ENCODE data around the gene MYO19.
"Not testable (repeated sequence)": the region's sequence is repeated elsewhere in the genome, so short reads cannot be mapped to it uniquely, and the experiment has no call there.

The MYO19 gene

DNA sequence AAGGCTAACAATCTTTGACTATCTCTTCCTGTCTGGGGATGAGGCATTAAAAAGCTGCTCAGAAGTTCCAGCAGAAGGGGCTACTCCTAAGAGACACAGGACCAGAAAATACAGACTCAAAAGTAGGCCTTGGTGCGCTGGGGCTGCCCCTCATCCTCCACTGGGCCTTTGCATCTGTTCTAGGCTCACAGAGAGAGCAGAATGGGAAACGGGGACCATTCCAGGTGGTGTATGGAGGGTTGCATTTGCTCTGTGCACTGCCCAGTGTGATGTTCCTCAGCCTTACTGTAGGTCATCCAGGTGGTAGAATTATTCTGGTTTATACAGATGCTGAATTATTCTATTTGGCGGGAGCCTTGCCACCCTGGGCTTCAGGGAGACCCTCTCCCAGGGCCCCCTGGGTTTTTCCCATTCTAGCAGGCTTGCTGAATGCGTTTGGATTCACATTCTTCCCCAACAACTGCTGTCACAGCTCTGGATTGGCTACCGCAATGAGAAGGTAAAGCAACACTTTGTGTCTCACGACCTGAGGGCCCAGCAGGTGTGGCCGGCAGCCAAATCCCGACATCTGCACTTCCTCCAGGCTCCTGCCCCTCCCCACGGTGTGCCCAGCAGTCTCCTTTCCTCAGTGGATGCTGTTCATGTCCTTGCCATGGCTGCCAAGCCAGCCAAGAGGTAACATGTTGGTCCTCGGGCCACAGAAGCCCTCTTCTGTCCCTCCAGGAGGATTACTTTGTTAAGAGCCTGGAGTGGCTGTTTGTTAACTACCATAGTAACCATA, 73.1 kb downstream of the MYO19 start:
- no peak for DNase-seq

DNA sequence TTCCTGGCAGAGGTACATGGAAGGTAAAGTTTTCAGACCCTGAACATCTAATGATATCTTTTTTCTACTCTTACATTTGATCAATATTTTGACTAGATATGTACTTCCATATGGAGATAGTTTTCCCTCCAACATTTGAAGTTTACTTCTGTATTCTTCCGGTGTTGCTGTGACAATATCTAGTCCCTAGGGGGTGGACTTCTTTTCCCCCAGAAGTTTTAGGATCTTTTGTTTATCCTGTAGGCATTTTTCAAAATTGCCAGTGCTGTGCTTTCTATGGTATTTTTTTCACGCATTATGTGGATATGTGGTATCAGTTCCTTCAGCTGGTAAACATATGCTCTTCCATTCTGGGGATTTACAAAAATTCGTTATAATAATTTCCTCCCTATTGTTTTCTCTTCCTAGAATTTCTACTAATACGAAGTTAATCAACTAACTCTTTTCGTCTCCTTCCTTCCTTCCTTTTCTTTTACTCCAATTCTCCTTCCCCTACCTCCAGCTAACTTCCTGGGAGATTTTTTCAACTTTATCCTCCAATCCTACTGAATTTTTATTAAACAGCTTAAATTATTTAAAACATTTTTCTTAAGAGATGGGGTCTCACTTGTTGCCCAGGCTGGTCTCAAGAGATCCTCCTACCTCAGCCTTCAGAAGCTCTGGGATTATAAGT, 74.3 kb downstream of the MYO19 start:
- DNase-seq = no peak

DNA sequence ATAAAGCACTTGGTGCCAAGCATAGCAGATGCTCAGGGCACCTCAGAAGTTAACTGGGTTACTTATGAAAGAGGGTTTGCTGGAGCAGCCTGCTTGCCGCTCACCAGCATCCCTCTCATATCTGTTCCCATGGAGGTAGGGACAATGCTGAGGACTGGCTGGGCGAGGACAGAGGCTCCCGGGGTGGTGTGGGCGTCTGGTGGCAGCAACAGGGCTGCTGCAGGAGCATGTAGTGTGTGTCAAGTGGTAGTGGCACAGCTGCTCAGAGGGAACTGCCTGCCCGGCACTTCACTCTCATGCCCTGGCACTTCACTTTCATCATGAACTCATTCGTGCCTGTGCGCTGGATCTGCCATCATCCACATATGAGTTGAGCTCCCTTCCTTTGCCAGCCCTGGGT, 75.1 kb downstream of the MYO19 start:
- DNase-seq = no peak

DNA sequence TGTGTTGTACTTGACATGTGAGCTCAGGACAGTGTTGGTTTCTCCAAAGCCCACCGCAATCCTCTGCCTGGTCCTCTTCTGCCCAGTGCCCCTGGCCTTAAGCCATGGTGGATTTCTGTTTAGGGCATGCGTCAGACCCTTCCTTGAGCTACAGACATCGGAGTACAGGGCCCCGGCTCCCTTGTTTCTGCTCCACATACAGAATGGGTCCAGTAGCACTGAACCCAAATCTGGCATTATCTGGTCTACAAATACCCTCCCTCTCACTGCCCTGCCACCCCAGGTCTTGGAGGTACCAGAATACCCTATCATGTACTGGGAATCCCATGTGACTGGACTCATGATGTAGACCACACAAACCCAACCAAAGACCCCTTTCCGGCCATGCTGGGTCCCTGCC, 75.6 kb downstream of the MYO19 start:
- DNase-seq = no peak

DNA sequence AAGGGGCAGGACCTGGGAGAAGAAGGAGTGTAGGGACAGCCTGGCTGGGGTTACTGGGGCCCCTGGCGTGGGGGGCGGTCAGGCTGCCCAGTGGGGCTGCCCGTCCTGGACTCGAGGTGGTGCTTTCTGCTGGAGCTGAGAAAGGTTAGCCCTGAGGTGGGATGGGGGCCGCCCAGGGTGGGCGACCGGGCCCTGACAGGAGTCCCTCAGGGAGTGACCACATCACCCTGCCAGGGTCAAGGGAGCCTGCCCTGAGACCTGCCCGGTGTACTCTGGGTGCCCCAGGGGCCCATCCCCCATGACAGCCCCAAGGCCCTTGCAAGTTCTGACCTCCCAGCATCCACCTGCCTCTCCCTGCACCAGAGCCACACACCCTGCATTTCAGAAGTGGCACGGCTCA, 77.0 kb downstream of the MYO19 start:
- not testable (repeated sequence) for DNase-seq

DNA sequence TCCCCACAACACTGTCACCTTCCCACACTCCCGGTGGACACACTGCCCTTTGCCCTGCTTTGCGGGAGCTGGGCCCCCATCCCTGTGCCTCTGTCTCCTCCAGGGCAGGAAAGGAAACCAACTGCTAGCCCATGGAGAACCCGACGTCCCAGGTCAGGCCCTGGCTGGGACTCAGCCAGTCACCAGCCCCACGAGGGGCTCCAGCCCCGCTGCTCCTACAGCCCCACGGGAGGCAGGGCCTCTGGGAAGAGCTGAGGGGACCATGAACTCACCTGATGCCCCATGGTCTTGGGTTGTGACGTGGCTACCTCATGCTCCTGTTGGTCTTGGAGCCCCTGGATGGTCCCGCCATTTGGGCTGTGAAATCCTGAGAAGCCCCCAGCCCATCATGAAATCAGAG, 81.8 kb downstream of the MYO19 start:
- DNase-seq = not testable (repeated sequence)

DNA sequence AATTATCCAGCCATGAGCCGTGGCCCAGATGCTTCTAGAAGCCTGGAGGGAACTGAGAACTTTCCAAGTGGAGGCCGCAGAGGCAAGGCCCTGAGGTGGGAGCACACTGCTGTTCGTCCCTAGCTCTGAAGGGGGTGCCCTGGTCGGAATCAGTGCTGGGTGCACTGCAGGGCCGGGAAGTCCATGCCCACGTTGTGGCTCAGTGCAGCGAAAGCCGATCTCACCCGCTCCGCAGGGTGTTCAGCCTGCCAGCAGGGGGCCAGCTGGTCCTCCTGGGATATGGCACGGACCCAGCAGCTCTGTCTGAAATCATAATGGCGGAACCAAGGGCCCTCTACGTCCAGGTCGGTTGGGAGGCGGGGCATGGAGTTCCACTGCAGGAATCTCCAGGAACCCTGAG, 84.7 kb downstream of the MYO19 start:
- not testable (repeated sequence) for DNase-seq
